ENCODE data around the gene CCDC28B. TPM values are rescaled to one million over a fixed set of nuclear protein-coding genes. Genes with fewer than 3 reads are reported as not detected.
"Not testable (repeated sequence)": the region's sequence is repeated elsewhere in the genome, so short reads cannot be mapped to it uniquely, and the experiment has no call there.

Gene CCDC28B
- total and polyA plus RNA-seq, 9 donors: 2.3 to 9.4 (median 6.2) TPM

- TF ChIP-seq EP300 (IDR thresholded peaks at IDR 0.05) (no peak), POLR2A (IDR thresholded peaks at IDR 0.05) (no peak), CTCF (IDR thresholded peaks at IDR 0.05) (no peak)
- Histone ChIP-seq H3K27me3 (no peaks in the 10 kb centered on the region), H3K4me3 (no peak overlapping the region), H3K36me3 (no peaks in the 10 kb centered on the region), H3K27ac (no peak overlapping the region), H3K9me3 (no peaks in the 10 kb centered on the region), H3K4me1 (ENCODE audit: insufficient read depth) (no peaks in the 10 kb centered on the region)
- 93 to 97% (median 96%) methylated on average over 2 of the region's 2 CpGs for WGBS, 3 donors
- intact Hi-C loops (cut with DNase I): no loop called here
- DNase-seq: no peak
Observed at GRCh38 chr1:32163405-32163804, 37.0 kb upstream of the CCDC28B start.

GRCh38 chr1:32165633-32166032 lies 34.8 kb upstream of the CCDC28B start:
- 92 to 94% (median 93%) methylated on average over 10 of the region's 10 CpGs for WGBS, 3 donors
- H3K4me3 ChIP-seq; H3K27ac ChIP-seq; H3K36me3 ChIP-seq; intact Hi-C loops (cut with DNase I); DNase-seq; H3K9me3 ChIP-seq; H3K27me3 ChIP-seq; H3K4me1 ChIP-seq (ENCODE audit: insufficient read depth): not testable (repeated sequence)

GRCh38 chr1:32170991-32171390 lies 29.4 kb upstream of the CCDC28B start:
- H3K36me3 ChIP-seq: no peaks in the 10 kb centered on the region

GRCh38 chr1:32172621-32173245 lies 27.7 kb upstream of the CCDC28B start:
- Histone ChIP-seq H3K4me1 (ENCODE audit: insufficient read depth) (no peaks in the 10 kb centered on the region), H3K27me3 (no peaks in the 10 kb centered on the region), H3K27ac (no peak overlapping the region), H3K9me3 (no peaks in the 10 kb centered on the region), H3K36me3 (no peaks in the 10 kb centered on the region), H3K4me3 (no peak overlapping the region)
- DNase-seq: no peak
- no peak for TF ChIP-seq CTCF (IDR thresholded peaks at IDR 0.05)
- WGBS, 3 donors: 82 to 94% (median 90%) methylated on average over 1 of the region's 1 CpG
- intact Hi-C loops (cut with DNase I): no loop called here

More at GRCh38 chr1:32170991-32171390, 29.4 kb upstream of the CCDC28B start:
- WGBS, 3 donors: 44 to 51% (median 45%) methylated on average over 4 of the region's 4 CpGs
- TF ChIP-seq EP300 (IDR thresholded peaks at IDR 0.05) (no peak), POLR2A (IDR thresholded peaks at IDR 0.05) (no peak)
- Histone ChIP-seq H3K4me1 (ENCODE audit: insufficient read depth) (no peaks in the 10 kb centered on the region), H3K27ac (no peak overlapping the region), H3K27me3 (no peaks in the 10 kb centered on the region), H3K9me3 (no peaks in the 10 kb centered on the region), H3K4me3 (no peak overlapping the region)
- no peak for DNase-seq
- intact Hi-C loops (cut with DNase I): no loop called here

- Histone ChIP-seq H3K4me1 (ENCODE audit: insufficient read depth) (peaks cover 10% of the 10 kb centered on the region), H3K27ac (peak overlapping the region in 1 of 2 donors; percentile 90), H3K9me3 (no peaks in the 10 kb centered on the region), H3K36me3 (no peaks in the 10 kb centered on the region), H3K27me3 (no peaks in the 10 kb centered on the region), H3K4me3 (peak overlapping the region; percentile 80)
- 74 to 76% (median 75%) methylated on average over 7 of the region's 7 CpGs for WGBS, 3 donors
- TF ChIP-seq EP300 (IDR thresholded peaks at IDR 0.05) (no peak), CTCF (IDR thresholded peaks at IDR 0.05) (no peak), POLR2A (IDR thresholded peaks at IDR 0.05) (no peak)
- DNase-seq: no peak
- intact Hi-C loops (cut with DNase I): no loop called here
Observed at GRCh38 chr1:32178380-32179192, 21.8 kb upstream of the CCDC28B start.

Measured in ovary (tissue), 9 donors.